ENCODE results near the gene CCR4. TPM values are rescaled to one million over a fixed set of nuclear protein-coding genes. Genes with fewer than 3 reads are reported as not detected.
"Not testable (repeated sequence)": the region's sequence is repeated elsewhere in the genome, so short reads cannot be mapped to it uniquely, and the experiment has no call there.

The CCR4 gene
- polyA plus RNA-seq, 1 donor (not counting 4 experiments of a cell fraction or from before 2014, with no cell fraction given), result not detected

DNA sequence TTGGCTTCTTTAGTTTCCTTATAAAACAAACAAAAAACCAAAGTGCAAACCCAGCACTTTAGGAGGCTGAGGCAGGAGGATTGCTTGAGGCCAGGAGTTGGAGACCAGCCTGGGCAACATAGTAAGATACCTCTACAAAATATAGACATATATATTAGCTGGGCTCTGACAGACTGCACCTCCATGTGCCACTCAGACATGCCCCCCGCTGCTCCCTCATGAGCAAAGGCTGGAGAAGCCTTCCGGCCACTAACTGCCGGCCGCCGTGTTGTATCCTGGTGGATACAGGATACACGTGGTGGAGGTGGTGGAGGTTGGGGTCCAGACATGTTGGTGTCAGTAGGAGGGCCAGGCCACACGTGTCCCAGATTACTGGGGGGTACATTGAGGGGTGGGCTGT, 29.4 kb upstream of the CCR4 start:
- dilution Hi-C loops (cut with MboI; ENCODE audit: extremely low pct_ligation_motif_present, low sequenced_read_pairs), result no loop called here

GRCh38 chr3:32930161-32930560, 21.3 kb upstream of the CCR4 start:
- no peak overlapping the region for H3K9ac ChIP-seq (ENCODE audit: control insufficient read depth, extremely low read depth, insufficient read depth, low read length)
- FAIRE-seq (no peak), DNase-seq (ENCODE audit: low read depth, low spot score) (no peak)
- H3K4me1 ChIP-seq (ENCODE audit: control insufficient read depth, extremely low read depth, insufficient read depth, low read length), result no peaks in the 10 kb centered on the region
- no peak overlapping the region for H2AFZ ChIP-seq (ENCODE audit: control insufficient read depth, low read length)
- H3K9me3 ChIP-seq (ENCODE audit: control insufficient read depth, low read depth, low read length), result no peaks in the 10 kb centered on the region
- H3K79me2 ChIP-seq (ENCODE audit: control insufficient read depth, insufficient read depth, low read length), result no peaks in the 10 kb centered on the region
- H3K4me3 ChIP-seq (ENCODE audit: control insufficient read depth in 2 of 3, extremely low read depth in 1 of 3, insufficient read depth in 2 of 3, low read depth in 1 of 3, low read length in 3 of 3), result no peak overlapping the region
- no peak overlapping the region for H3K4me2 ChIP-seq (ENCODE audit: control insufficient read depth, extremely low read depth, insufficient read depth, low read depth, low read length)
- TF ChIP-seq CTCF (optimal IDR thresholded peaks at IDR 0.05 in 1 of 3, IDR thresholded peaks at IDR 0.05 in 1 of 3, conservative IDR thresholded peaks at IDR 0.05 in 1 of 3; ENCODE audit: extremely low read depth in 1 of 3, insufficient read depth in 2 of 3, low read length in 3 of 3), result no peak
- no peak for TF ChIP-seq EZH2 (IDR thresholded peaks at IDR 0.05; ENCODE audit: low read length)
- dilution Hi-C loops (cut with MboI; ENCODE audit: extremely low pct_ligation_motif_present, low sequenced_read_pairs), result no loop called here
- no peaks in the 10 kb centered on the region for H4K20me1 ChIP-seq (ENCODE audit: control insufficient read depth, extremely low read depth, insufficient read depth, low read length)
- H3K36me3 ChIP-seq (ENCODE audit: control insufficient read depth in 2 of 2, extremely low read depth in 1 of 2, insufficient read depth in 2 of 2, low read length in 2 of 2), result no peaks in the 10 kb centered on the region
- no peaks in the 10 kb centered on the region for H3K9me1 ChIP-seq (ENCODE audit: control insufficient read depth, extremely low read depth, insufficient read depth, low read length)
- H3K27me3 ChIP-seq (ENCODE audit: control insufficient read depth, extremely low read depth, insufficient read depth, low read length), result no peaks in the 10 kb centered on the region
- H3K27ac ChIP-seq (ENCODE audit: control insufficient read depth, insufficient read depth, low read length), result no peak overlapping the region

More for the DNA sequence above, 29.4 kb upstream of the CCR4 start:
- DNase-seq (ENCODE audit: low read depth, low spot score) (no peak), FAIRE-seq (no peak)
- Histone ChIP-seq H3K27ac (ENCODE audit: control insufficient read depth, insufficient read depth, low read length) (no peak overlapping the region), H3K4me2 (ENCODE audit: control insufficient read depth, extremely low read depth, insufficient read depth, low read depth, low read length) (no peak overlapping the region), H3K9me3 (ENCODE audit: control insufficient read depth, low read depth, low read length) (no peaks in the 10 kb centered on the region), H2AFZ (ENCODE audit: control insufficient read depth, low read length) (no peak overlapping the region), H3K79me2 (ENCODE audit: control insufficient read depth, insufficient read depth, low read length) (no peaks in the 10 kb centered on the region), H3K9me1 (ENCODE audit: control insufficient read depth, extremely low read depth, insufficient read depth, low read length) (no peaks in the 10 kb centered on the region), H3K4me3 (ENCODE audit: control insufficient read depth in 2 of 3, extremely low read depth in 1 of 3, insufficient read depth in 2 of 3, low read depth in 1 of 3, low read length in 3 of 3) (no peak overlapping the region), H3K36me3 (ENCODE audit: control insufficient read depth in 2 of 2, extremely low read depth in 1 of 2, insufficient read depth in 2 of 2, low read length in 2 of 2) (no peaks in the 10 kb centered on the region), H3K9ac (ENCODE audit: control insufficient read depth, extremely low read depth, insufficient read depth, low read length) (no peak overlapping the region), H3K27me3 (ENCODE audit: control insufficient read depth, extremely low read depth, insufficient read depth, low read length) (no peaks in the 10 kb centered on the region), H3K4me1 (ENCODE audit: control insufficient read depth, extremely low read depth, insufficient read depth, low read length) (no peaks in the 10 kb centered on the region), H4K20me1 (ENCODE audit: control insufficient read depth, extremely low read depth, insufficient read depth, low read length) (no peaks in the 10 kb centered on the region)
- TF ChIP-seq EZH2 (IDR thresholded peaks at IDR 0.05; ENCODE audit: low read length) (no peak), CTCF (optimal IDR thresholded peaks at IDR 0.05 in 1 of 3, IDR thresholded peaks at IDR 0.05 in 1 of 3, conservative IDR thresholded peaks at IDR 0.05 in 1 of 3; ENCODE audit: extremely low read depth in 1 of 3, insufficient read depth in 2 of 3, low read length in 3 of 3) (no peak)

GRCh38 chr3:32931273-32931672, 20.2 kb upstream of the CCR4 start:
- dilution Hi-C loops (cut with MboI; ENCODE audit: extremely low pct_ligation_motif_present, low sequenced_read_pairs); H3K4me1 ChIP-seq (ENCODE audit: control insufficient read depth, extremely low read depth, insufficient read depth, low read length); DNase-seq (ENCODE audit: low read depth, low spot score); H3K27ac ChIP-seq (ENCODE audit: control insufficient read depth, insufficient read depth, low read length); H3K79me2 ChIP-seq (ENCODE audit: control insufficient read depth, insufficient read depth, low read length); H4K20me1 ChIP-seq (ENCODE audit: control insufficient read depth, extremely low read depth, insufficient read depth, low read length); H3K9ac ChIP-seq (ENCODE audit: control insufficient read depth, extremely low read depth, insufficient read depth, low read length); H3K9me3 ChIP-seq (ENCODE audit: control insufficient read depth, low read depth, low read length); H3K27me3 ChIP-seq (ENCODE audit: control insufficient read depth, extremely low read depth, insufficient read depth, low read length); H2AFZ ChIP-seq (ENCODE audit: control insufficient read depth, low read length); H3K4me3 ChIP-seq (ENCODE audit: control insufficient read depth in 2 of 3, extremely low read depth in 1 of 3, insufficient read depth in 2 of 3, low read depth in 1 of 3, low read length in 3 of 3); H3K9me1 ChIP-seq (ENCODE audit: control insufficient read depth, extremely low read depth, insufficient read depth, low read length); FAIRE-seq; H3K36me3 ChIP-seq (ENCODE audit: control insufficient read depth in 2 of 2, extremely low read depth in 1 of 2, insufficient read depth in 2 of 2, low read length in 2 of 2); H3K4me2 ChIP-seq (ENCODE audit: control insufficient read depth, extremely low read depth, insufficient read depth, low read depth, low read length): not testable (repeated sequence)

All from keratinocyte (primary cell).